Neuronal stem cell (in vitro differentiated cells): Measurements from ENCODE around the gene DLG2.

ENCODE experiments used
- DNase-seq: peaks from one replicate; pipeline ENCODE4 v3.0.0-alpha.2; 2013; ENCODE audit warnings: low spot score
- H2AFZ ChIP-seq: one replicate; pipeline ENCODE4 v1.6.1; 2013; ENCODE audit warnings: mild to moderate bottlenecking, low read length, inconsistent platforms
- H2AK5ac ChIP-seq: 2 replicates; pipeline ENCODE4 v1.6.1; 2013; ENCODE audit warnings: low read depth, mild to moderate bottlenecking, inconsistent platforms, low read length, moderate library complexity, mixed read lengths
- H2BK120ac ChIP-seq: 2 replicates; pipeline ENCODE4 v1.6.1; 2013; ENCODE audit warnings: low read depth, mild to moderate bottlenecking, inconsistent platforms, low read length, moderate library complexity, mixed read lengths
- H2BK12ac ChIP-seq: one replicate; pipeline ENCODE4 v1.6.1; 2013; ENCODE audit warnings: low read length, inconsistent platforms
- H2BK15ac ChIP-seq: 2 replicates; pipeline ENCODE4 v1.6.1; 2013; ENCODE audit warnings: mild to moderate bottlenecking, low read length, inconsistent platforms, mixed read lengths
- H2BK5ac ChIP-seq: one replicate; pipeline ENCODE4 v1.6.1; 2013; ENCODE audit warnings: inconsistent platforms, mild to moderate bottlenecking, low read length, moderate library complexity
- H3K14ac ChIP-seq: one replicate; pipeline ENCODE4 v1.6.1; 2013; ENCODE audit warnings: low read length, inconsistent platforms
- H3K18ac ChIP-seq: 2 replicates; pipeline ENCODE4 v1.6.1; 2013; ENCODE audit warnings: low read length, inconsistent platforms
- H3K23ac ChIP-seq: 2 replicates; pipeline ENCODE4 v1.6.1; 2013; ENCODE audit warnings: low read depth, mild to moderate bottlenecking, mixed read lengths, low read length, inconsistent platforms; ENCODE audit not compliant: poor library complexity
- H3K27ac ChIP-seq: replicated peaks from 3 replicates; pipeline ENCODE4 v1.5.1; 2013; ENCODE audit warnings: low read length, inconsistent platforms
- H3K27me3 ChIP-seq, 3 experiments: 2 replicates each; pipeline ENCODE4 v1.6.1; 2013; ENCODE audit warnings: low read length in 3 of 3, mild to moderate bottlenecking in 2 of 3, inconsistent platforms in 1 of 3, low read depth in 1 of 3, mixed read lengths in 1 of 3, moderate library complexity in 1 of 3; ENCODE audit not compliant: control insufficient read depth in 3 of 3, insufficient read depth in 3 of 3
- H3K36me3 ChIP-seq, 2 donors: replicated peaks in 1 of 2; 2 replicates each; pipeline ENCODE4 v1.6.1; 2013; ENCODE audit warnings: low read length in 2 of 2; ENCODE audit not compliant: control insufficient read depth in 2 of 2, insufficient read depth in 2 of 2
- H3K4ac ChIP-seq: 2 replicates; pipeline ENCODE4 v1.6.1; 2013; ENCODE audit warnings: inconsistent platforms, mild to moderate bottlenecking, low read length, moderate library complexity
- H3K4me1 ChIP-seq, 2 donors: 1 replicate in 1 of 2; 2 replicates in 1 of 2; pipeline ENCODE4 v1.6.1; 2013; ENCODE audit warnings: low read length in 2 of 2, low read depth in 1 of 2; ENCODE audit not compliant: control insufficient read depth in 2 of 2, insufficient read depth in 1 of 2
- H3K4me2 ChIP-seq: one replicate; pipeline ENCODE4 v1.6.1; 2013; ENCODE audit warnings: mild to moderate bottlenecking, low read length, inconsistent platforms; ENCODE audit not compliant: insufficient read depth, poor library complexity, severe bottlenecking
- H3K4me3 ChIP-seq, 2 donors: 2 replicates each; pipeline ENCODE4 v1.5.1; 2013; ENCODE audit warnings: low read length in 2 of 2, mild to moderate bottlenecking in 2 of 2, inconsistent platforms in 1 of 2, moderate library complexity in 1 of 2
- H3K79me1 ChIP-seq: one replicate; pipeline ENCODE4 v1.6.1; 2013; ENCODE audit warnings: low read depth, mild to moderate bottlenecking, inconsistent platforms, low read length, moderate library complexity
- H3K9ac ChIP-seq: one replicate; pipeline ENCODE4 v1.6.1; 2013; ENCODE audit warnings: mild to moderate bottlenecking, low read depth, low read length, inconsistent platforms; ENCODE audit not compliant: poor library complexity
- H3K9me3 ChIP-seq, 2 donors: replicated peaks in 1 of 2; 2 replicates each; pipeline versions ENCODE3 to v1.6.1; 2013; ENCODE audit warnings: low read length in 2 of 2, mild to moderate bottlenecking in 2 of 2, inconsistent platforms in 1 of 2, low read depth in 1 of 2, mixed read lengths in 1 of 2, moderate library complexity in 1 of 2; ENCODE audit not compliant: control insufficient read depth in 2 of 2, insufficient read depth in 1 of 2
- H4K8ac ChIP-seq: one replicate; pipeline ENCODE4 v1.6.1; 2013; ENCODE audit warnings: low read depth, mild to moderate bottlenecking, inconsistent platforms, low read length, moderate library complexity
- H4K91ac ChIP-seq: one replicate; pipeline ENCODE4 v1.6.1; 2013; ENCODE audit warnings: low read length, low read depth, mild to moderate bottlenecking, inconsistent platforms; ENCODE audit not compliant: poor library complexity
- WGBS, 2 donors: extraction: QIAGEN DNeasy Blood & Tissue Kit; methylation state at CpG; one replicate each; pipeline ENCODE4 v1.1.7; 2013; ENCODE audit warnings: missing lambda C conversion rate in 2 of 2, mixed read lengths in 1 of 2; ENCODE audit not compliant: insufficient read length in 2 of 2, insufficient replicate concordance in 1 of 2; ENCODE audit errors: extremely low coverage in 2 of 2; 5-methylcytosine and 5-hydroxymethylcytosine counted together

The DLG2 gene

DNA sequence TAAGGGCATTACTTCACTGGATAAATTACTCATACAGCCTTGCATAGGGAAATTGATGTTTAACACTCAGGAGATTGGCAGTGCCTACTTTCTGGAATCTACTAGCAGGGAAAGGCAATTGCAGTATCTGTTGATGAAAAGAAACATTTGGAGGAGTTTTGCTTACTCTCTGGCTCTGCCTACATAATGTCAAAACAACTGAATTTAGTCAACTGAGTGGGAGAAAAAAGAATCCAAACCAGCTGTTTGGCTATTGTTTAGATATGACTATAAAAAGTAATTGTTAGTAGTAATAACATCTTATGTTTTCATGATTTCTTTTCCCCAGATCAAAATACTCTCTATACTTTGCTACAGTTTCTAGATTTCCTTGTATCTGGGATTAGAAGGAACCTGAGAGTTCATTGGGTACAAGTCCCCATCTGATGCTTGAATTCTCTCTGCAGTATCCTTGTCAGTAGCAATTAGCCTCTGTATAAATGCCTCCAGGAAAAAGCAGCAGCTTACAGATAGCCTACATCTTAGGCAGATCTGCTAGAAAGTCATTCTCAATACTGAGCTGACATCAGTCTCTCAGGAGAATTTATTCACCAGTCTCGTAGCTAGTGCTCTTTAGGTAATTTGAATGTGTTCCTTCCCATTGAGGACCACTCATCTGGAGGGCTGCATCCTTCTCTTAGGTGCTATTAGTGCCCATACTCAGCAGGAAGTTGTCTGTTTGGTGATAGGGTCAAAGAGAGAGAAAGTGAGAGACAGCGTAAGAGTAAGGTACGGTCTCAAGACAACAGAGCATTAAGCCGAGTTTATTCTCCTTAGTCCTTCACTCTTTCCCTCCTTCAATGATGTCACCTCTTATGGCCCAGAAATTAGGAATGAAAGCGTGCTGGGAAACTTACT lies 2155.1 kb downstream of the DLG2 start:
- Histone ChIP-seq H3K27me3 (no peaks in the 10 kb centered on the region), H3K9me3 (no peaks in the 10 kb centered on the region), H3K4me2 (no peak overlapping the region), H3K23ac (no peak overlapping the region), H2BK5ac (no peak overlapping the region), H3K4me3 (no peak overlapping the region), H3K9ac (no peak overlapping the region), H3K18ac (no peak overlapping the region), H2BK12ac (no peak overlapping the region), H4K91ac (no peak overlapping the region), H3K36me3 (no peaks in the 10 kb centered on the region), H2AK5ac (no peak overlapping the region), H3K79me1 (no peaks in the 10 kb centered on the region), H2AFZ (no peak overlapping the region), H3K27ac (no peak overlapping the region), H3K4me1 (peaks cover 0 to 8% of the 10 kb centered on the region in 2 donors), H2BK120ac (no peak overlapping the region), H3K4ac (no peak overlapping the region), H2BK15ac (no peak overlapping the region), H3K14ac (no peak overlapping the region), H4K8ac (no peak overlapping the region)
- DNase-seq: no peak
- WGBS, 2 donors: no CpG with 5 or more reads among the region's 5 CpGs

DNA sequence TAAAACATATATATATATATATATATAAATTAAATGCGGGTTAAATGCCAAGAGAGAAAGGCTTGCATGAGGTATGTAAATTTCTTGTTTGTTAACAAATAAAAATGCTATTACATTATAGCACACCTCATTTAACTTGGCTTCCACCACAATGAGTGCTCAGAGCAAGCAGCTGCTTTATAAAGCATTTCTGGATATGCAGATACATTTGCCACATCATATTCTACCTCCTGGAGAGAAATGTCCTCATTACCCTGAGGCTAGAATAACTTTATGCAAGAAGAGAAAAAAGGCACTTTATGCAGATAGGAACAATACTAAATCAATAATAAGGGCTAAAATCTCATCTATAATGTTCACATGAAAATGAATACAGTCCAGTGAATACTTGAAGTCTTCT lies 2159.3 kb downstream of the DLG2 start:
- H2AFZ ChIP-seq: no peak overlapping the region
- H2BK12ac ChIP-seq: no peak overlapping the region
- H3K4me1 ChIP-seq: no peaks in the 10 kb centered on the region
- no peak overlapping the region for H3K27ac ChIP-seq
- H3K9me3 ChIP-seq: no peaks in the 10 kb centered on the region
- no peak overlapping the region for H3K4me3 ChIP-seq
- no peak overlapping the region for H3K23ac ChIP-seq
- H3K36me3 ChIP-seq: no peaks in the 10 kb centered on the region
- no peak overlapping the region for H2BK5ac ChIP-seq
- H3K27me3 ChIP-seq: no peaks in the 10 kb centered on the region
- H3K4ac ChIP-seq: no peak overlapping the region
- H4K8ac ChIP-seq: no peak overlapping the region
- H3K18ac ChIP-seq: no peak overlapping the region
- no peak overlapping the region for H3K9ac ChIP-seq
- no CpG with 5 or more reads among the region's 1 CpG for WGBS, 2 donors
- no peak overlapping the region for H2AK5ac ChIP-seq
- no peak overlapping the region for H4K91ac ChIP-seq
- no peak overlapping the region for H2BK15ac ChIP-seq
- H3K14ac ChIP-seq: no peak overlapping the region
- no peak overlapping the region for H2BK120ac ChIP-seq
- H3K4me2 ChIP-seq: no peak overlapping the region
- H3K79me1 ChIP-seq: no peaks in the 10 kb centered on the region
- DNase-seq: no peak

DNA sequence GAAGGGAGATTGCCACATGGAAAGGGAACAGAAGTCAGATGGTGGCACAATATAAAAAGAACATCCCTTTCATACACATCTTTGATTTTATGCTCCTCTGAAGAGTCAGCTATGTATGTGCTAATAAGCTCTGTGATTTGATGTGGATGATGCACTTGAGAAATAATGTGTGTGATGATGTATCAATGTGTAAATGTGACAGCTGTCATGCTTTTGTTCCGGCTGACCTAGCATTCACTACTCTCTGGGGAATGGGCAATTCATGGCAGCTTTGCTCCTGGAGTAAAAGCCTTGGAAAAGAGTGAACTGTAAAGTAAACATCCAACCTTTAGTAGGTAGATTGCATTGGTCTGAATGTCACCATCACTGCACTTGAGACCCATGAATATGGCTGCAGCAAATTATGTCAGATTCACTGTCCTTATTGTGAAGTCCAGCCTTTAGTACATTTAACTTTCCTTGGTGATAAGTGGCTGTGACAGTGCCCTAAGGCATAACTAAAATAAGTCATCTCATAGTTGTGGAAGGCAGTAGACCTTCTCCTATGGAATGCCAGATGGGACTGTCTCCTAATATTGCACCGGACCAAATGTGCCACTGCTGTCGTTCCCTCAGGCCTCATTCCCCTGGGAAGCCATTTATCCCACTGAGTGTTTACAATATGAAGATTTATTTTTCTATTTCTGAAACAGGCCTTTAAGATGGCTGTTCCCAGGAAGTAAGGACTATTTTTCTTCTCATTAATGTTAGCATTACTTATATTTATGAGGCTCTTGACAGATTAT lies 2162.8 kb downstream of the DLG2 start:
- Histone ChIP-seq H2BK120ac (no peak overlapping the region), H3K27ac (no peak overlapping the region), H3K4me3 (no peak overlapping the region), H3K4ac (no peak overlapping the region), H2BK15ac (no peak overlapping the region), H3K9me3 (no peaks in the 10 kb centered on the region), H3K9ac (no peak overlapping the region), H3K4me2 (no peak overlapping the region), H4K91ac (no peak overlapping the region), H3K79me1 (no peaks in the 10 kb centered on the region), H3K14ac (no peak overlapping the region), H2BK5ac (no peak overlapping the region), H3K18ac (no peak overlapping the region), H3K4me1 (no peaks in the 10 kb centered on the region), H3K27me3 (no peaks in the 10 kb centered on the region), H4K8ac (no peak overlapping the region), H2AK5ac (no peak overlapping the region), H3K36me3 (no peaks in the 10 kb centered on the region), H2BK12ac (no peak overlapping the region), H3K23ac (no peak overlapping the region), H2AFZ (no peak overlapping the region)
- DNase-seq: no peak
- WGBS, 2 donors: no CpG with 5 or more reads among the region's 3 CpGs

DNA sequence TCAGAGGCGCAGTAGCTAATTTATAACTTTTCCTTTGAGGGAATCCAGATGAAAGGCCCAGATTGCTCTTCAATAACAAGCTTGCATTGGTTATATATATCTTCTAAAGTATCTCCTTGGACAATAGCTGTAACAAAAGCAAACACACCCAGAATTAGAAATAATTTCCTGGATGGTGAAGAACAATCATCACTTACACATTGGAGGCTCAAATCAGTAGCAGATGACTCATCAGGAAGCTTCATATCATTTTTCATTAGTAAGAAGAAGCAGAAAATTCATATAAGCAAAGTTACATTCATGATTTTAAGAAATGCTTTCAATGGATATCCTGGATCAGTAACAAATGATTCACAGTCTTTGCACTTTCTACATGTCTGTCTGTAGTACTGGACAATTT lies 2167.3 kb downstream of the DLG2 start:
- H3K36me3 ChIP-seq: no peaks in the 10 kb centered on the region
- H3K18ac ChIP-seq: no peak overlapping the region
- H2BK15ac ChIP-seq: no peak overlapping the region
- H3K4me2 ChIP-seq: no peak overlapping the region
- no peak overlapping the region for H4K91ac ChIP-seq
- no peak overlapping the region for H2AFZ ChIP-seq
- no peak overlapping the region for H3K27ac ChIP-seq
- peaks cover 4 to 22% of the 10 kb centered on the region in 2 donors for H3K4me1 ChIP-seq
- no peak overlapping the region for H4K8ac ChIP-seq
- no CpG with 5 or more reads among the region's 1 CpG for WGBS, 2 donors
- no peak overlapping the region for H3K4me3 ChIP-seq
- no peak overlapping the region for H3K4ac ChIP-seq
- no peak for DNase-seq
- H2BK120ac ChIP-seq: no peak overlapping the region
- no peak overlapping the region for H3K9ac ChIP-seq
- no peak overlapping the region for H2BK5ac ChIP-seq
- H3K14ac ChIP-seq: no peak overlapping the region
- no peaks in the 10 kb centered on the region for H3K79me1 ChIP-seq
- H3K9me3 ChIP-seq: no peaks in the 10 kb centered on the region
- H3K27me3 ChIP-seq: no peaks in the 10 kb centered on the region
- no peak overlapping the region for H3K23ac ChIP-seq
- no peak overlapping the region for H2AK5ac ChIP-seq
- H2BK12ac ChIP-seq: no peak overlapping the region
